ENCODE measurements around the gene PEX7.
"Not testable (repeated sequence)": the region's sequence is repeated elsewhere in the genome, so short reads cannot be mapped to it uniquely, and the experiment has no call there.

Gene PEX7, protein sequence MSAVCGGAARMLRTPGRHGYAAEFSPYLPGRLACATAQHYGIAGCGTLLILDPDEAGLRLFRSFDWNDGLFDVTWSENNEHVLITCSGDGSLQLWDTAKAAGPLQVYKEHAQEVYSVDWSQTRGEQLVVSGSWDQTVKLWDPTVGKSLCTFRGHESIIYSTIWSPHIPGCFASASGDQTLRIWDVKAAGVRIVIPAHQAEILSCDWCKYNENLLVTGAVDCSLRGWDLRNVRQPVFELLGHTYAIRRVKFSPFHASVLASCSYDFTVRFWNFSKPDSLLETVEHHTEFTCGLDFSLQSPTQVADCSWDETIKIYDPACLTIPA

DNA sequence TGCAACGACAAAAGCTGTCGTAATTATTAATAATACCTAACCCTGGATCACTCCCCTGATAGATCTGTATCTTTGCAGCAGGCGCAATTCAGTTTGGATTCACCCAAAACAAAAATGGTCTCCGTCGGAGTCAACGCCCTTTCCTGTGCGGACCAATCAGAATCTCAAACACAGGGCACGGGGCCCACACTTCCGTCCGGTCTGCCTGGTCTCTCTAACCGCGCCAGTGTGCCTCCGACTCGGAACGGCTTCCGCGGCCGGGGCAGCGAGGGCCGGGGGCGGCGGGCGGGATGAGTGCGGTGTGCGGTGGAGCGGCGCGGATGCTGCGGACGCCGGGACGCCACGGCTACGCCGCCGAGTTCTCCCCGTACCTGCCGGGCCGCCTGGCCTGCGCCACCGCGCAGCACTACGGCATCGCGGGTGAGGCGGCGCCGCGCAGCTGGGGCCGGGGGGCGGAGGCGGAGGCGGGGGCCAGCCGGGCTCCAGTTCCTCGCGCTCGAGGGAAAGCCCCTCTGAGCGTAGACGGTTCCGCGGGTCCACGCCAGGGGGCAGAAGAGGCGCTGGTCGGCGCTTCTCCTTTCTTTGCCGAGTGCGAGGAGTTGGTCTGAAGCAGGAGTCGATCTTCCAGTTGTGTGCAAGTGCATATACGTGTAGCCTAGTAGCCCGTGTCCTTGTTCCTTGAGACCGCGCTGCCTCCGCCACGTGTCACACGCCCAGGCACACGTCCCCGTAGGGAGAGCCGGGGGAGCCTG, at the start of gene PEX7:
PEX7 (plus strand) TSS at position 217 of the 752 bp plus-strand sequence; CDS start at position 291, 74 bp downstream.
- DNase-seq (ENCODE audit: low read depth): peak; percentile 73

DNA sequence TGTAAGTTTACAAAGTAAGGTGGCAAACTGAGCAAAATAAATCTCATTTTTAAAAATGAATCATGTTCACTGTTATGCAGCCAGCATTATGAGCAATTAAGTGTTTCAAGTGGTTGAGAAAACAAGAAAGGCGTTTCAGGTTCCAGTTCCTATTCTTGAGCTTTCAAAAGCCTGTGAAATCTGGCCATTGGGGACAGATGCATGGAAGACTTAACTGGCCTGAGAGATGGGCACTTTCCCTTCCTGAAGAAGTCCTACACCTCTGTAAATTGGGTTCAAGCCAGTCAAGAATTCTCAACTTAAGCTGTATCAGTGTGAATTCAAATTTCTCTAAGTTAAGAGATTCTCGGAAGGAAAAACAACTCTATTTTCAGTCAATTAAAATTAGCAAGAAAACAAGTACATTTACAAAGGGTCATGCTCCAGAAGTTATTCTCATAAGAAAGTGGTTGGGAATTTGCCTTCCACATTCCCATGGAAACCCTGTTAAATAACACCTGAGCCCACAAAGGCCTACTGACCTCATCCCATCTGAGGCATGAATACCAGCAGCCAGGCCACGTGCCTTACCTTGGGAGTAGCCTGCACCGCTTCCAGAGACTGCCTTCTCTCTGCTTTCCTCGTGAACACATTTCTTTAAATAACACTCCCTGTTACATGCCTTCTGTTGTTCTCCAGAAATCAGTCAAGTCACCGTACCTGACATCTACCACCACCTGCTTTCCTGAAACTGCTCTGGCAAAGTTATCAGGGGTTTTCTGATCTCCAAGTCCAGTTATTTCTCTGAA, 49.5 kb upstream of the PEX7 start:
- DNase-seq (ENCODE audit: low read depth): no peak

DNA sequence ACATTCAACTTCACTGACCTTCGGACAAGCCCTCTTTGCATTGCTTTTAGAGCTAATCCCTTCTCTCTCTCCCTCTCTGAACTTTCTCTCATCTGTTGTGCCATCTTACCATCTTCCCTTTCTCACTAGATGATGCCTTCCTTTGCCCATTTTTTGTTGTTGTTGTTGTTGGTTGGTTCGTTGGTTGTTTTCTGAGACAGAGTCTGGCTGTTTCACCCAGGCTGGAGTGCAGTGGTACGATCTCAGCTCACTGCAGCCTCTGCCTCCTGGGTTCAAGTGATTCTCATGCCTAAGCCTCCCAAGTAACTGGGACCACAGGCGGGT, 49.0 kb upstream of the PEX7 start:
- no peak for DNase-seq (ENCODE audit: low read depth)

DNA sequence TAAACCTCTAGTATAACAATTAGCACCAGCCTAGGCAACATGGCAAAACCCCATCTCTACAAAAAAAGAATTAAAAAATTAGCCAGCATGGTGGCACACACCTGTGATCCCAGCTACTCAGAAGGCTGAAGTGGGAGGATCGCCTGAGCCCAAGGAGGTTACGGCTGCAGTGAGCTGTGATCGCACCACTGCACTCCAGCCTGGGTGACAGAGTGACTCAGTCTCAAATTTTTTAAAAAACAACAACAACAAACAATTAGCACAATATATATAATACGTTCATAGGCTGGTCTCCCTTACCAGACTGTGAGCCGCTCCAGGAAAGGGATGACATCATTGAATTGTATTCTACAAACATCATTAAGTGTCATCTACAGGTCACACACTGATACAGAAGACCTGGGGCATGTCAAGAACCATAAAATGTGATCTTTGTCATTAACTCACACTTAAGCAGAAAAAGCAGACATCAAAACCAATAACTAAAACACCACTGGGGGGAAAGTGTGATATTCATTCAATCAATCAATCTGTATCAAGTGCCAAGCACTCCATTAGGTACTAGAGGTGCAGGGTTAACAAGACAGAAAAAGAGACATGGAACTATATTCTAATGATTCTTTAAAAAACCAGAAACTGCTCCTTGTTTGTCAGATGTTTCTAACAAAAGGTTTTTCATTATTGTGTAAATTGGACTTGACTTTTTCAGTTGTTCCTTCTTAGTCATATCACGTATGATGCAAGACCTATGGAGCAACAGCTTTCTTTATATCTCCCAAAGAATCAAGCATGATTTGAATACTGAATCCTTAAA, 48.0 kb upstream of the PEX7 start:
- no peak for DNase-seq (ENCODE audit: low read depth)

DNA sequence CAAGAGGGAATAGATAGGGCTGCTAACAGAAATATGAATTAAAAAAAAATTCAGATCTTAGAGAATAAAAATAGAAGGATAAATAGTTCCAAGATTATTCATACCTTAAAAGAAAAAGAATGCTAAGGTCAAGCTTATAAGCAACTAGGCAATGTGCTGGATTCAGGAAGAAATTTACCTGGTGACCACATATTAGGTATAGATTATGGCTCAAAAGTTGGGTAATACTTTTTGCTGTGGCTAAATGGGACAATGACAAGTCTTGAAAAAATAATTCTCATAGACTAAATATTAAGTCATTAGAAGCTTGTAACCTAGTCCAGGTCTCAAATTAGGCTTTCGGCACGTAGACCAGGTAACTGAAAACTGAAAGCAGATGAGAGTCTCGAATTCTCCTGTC, 47.3 kb upstream of the PEX7 start:
- DNase-seq (ENCODE audit: low read depth): no peak

DNA sequence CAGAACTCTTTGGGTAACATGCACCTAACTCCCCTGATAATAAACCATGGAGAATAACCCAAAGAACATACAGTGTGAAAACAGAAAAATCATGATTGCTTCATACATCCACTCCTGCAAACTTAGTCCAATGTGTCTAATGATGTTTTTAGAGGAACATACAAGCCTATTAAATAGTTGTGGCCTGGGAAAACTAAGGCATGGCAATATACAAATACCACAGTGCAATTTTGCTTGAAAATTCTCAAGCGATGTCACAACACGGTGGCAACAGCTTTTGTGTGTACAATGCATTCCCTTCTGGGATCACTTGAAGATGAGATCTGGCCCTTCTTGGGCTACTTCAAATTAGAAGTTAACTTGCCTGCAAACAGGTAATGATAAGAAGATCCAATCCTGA, 46.8 kb upstream of the PEX7 start:
- no peak for DNase-seq (ENCODE audit: low read depth)

DNA sequence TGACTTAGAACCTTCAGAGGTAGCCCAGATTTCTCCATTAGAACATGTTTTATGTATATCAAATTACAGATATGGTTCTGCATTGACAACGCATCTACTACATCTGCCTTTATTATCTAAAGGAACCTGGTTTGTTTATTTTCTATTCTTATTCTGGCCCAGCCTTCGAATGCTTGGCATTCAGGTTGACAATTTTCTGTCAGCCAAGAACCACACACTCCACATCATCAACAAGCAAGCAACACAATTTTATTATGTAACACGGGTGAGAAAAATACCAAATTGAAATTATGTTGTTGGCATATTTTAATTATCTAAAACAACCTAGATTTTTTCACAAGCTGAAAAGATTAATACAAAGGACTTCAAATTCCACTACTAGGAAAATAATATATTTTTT, 44.7 kb upstream of the PEX7 start:
- no peak for DNase-seq (ENCODE audit: low read depth)

DNA sequence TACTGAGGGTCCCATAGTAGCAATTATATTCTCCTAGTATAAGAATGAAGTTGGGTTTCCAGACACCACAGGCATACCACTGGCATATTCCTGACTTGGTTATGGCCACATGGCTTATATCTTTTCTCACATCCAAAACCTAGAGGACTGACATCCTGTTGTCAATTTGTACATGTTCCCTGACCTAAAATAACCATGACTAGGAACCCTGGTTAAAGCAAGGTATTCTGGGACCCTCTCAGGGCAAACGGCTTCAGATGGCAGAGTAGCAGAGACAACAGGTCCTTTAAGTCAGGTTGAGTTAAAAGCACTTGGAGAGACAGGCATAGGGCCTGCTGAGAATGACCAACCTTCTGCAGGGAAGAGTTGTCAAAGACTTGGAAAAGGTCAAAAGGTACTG, 42.7 kb upstream of the PEX7 start:
- DNase-seq (ENCODE audit: low read depth): no peak

DNA sequence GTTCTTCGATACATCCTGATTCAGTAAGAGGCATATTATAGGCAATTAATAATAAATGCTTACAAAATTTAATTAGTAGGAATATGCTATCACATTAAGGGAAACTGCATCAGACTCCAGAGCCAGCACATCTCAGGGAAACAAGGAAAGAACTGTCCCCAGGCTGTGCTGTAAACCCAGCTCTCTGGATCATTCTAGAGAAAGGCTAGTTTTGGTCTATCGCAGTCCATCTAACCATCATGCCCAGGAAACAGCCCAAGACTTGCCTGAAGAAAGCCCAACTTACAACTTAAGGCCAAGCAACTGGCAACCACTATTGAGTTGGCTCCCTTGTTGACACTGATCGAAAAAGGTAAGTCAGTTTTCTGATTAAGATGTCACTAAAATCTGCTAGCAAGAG, 41.4 kb upstream of the PEX7 start:
- DNase-seq (ENCODE audit: low read depth): no peak

DNA sequence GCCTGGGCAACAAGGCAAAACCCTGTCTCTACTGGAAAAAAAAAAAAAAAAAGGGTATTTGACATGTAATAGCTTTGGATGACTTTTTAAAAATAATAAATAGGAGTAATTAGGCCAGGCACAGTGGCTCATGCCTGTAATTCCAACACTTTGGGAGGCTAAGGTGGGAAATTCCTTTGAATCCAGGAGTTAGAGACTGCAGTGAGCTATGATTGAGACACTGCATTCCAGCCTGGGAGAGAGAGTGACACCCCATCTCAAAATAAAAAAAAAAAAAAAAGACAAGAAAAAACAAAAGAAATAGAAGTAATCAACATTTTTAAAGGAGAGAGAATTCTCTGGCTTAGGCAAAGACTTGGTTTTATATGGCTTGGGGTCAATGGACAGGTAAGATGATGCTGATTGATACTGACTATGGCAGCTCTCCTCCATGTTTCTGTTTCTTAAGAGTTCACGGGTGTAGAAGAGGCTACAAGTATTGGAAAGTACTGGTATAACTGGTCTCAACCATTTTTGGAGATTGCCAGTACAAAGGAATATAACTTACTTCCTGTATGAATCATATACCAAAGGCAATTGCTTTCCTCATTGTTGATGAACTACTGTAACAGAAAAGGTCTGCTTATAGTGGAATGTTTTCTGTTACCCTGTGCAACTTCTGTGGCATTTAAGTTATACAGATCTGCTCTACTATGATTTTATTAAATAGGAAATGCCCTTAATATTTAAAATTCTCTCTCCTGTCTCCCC, 40.2 kb upstream of the PEX7 start:
- DNase-seq (ENCODE audit: low read depth): no peak

DNA sequence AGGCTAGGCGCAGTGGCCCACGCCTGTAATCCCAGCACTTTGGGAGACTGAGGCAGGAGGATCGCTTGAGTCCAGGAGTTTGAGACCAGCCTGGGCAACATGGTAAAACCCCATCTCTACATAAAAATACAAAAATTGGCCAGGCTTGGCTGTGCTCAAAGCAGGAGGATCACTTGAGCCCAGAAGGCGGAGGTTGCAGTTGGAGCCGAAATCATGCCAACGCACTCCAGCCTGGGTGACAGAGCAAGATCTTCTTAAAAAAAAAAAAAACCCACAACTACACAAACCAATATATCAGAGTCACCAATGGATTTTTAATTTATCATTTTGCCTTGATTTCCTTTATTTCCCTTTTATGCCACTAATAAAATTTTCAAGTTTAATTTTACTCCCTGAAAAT, 39.4 kb upstream of the PEX7 start:
- no peak for DNase-seq (ENCODE audit: low read depth)

DNA sequence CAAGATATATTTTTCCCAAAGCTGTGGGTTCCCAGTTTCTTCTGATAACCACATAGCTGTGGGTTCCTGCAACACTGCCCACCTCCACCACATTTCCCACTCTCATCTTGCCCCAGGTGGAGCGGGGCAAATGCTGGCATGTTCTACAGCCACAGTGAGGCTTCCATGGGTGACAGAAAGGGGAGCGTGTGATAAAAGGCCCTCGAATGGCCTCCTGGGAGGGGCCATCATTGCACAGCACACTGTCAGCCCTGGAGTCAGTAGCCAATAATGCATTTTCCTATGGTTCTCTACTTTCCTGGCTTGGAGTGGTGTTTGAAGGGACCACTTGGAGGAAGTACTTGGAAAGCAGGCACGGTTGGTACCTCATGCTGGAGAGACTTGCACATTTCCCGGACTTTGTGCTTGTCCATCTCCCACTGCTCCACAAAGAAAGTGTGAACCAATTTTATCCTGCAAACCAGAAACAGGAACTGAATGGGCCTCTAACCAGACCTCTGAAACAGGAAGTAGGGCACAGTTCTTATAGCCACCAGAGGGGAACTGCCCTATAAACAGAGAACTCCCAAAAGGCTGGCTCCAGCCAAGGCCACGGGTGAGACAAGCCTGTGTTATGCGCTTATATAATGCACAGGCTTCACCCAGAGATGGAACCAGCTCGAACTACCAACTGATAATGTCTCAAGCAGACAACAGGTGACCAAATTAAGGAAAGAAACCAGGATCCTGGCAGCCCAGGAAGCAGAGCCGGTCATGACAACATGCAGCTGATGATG, 38.7 kb upstream of the PEX7 start:
- no peak for DNase-seq (ENCODE audit: low read depth)

DNA sequence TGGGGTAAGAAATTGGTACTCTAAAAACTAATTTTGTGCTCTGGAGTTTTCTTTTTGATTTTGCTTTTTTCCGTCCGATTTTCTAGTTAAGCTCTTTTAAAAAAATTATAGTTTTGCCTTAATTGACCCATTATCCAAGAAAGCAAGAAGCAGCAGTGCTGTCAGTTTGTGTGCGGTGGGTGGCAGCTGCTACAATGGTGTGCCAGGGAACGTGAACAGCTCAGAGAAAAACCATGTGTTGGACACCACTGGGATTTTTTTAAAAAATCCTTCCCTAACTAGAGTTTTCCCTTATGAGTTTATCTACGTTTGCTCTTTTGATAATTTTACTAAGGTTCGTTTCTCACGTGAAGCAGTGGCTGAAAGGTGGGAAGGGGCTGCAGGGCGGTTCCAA, 38.1 kb upstream of the PEX7 start:
- no peak for DNase-seq (ENCODE audit: low read depth)

DNA sequence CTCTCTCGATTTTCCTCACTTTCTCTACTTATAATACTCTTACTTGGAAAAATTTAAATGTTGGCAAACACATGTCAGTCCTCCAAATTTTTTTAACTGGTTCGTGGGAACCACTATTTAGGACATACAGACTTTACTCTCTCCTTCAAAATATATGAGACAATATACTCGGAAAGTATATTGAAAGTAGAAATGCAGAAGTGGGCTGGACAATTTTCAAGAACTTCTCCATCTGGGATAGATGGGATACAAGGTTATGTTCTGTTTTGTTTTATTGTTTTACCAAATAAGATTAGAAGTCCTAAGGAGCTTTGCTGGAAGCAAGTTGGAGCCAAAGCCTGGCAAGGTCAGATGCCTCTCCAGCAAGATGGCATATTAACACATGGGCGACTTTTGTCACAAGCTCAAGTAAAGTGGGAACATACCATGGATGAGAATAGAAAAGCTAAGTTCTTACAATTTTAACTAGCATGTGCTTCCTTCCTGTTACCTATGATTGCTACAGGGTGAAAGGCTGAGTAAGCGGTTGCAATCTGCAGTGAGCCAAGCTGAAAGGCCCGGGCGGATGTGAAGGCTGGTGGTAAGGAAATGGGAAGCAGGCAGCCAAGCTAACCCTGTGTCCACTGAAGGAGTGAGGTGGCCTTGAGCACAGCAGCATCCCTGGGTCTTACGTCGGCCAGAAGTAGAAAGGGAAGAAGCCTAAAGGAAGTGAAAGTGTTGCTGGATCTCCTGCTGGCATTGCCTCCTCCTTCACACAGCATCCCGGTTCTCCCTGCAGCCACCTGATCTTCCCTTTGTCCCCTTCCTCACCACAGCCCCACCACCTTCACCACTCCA, 37.3 kb upstream of the PEX7 start:
- no peak for DNase-seq (ENCODE audit: low read depth)

DNA sequence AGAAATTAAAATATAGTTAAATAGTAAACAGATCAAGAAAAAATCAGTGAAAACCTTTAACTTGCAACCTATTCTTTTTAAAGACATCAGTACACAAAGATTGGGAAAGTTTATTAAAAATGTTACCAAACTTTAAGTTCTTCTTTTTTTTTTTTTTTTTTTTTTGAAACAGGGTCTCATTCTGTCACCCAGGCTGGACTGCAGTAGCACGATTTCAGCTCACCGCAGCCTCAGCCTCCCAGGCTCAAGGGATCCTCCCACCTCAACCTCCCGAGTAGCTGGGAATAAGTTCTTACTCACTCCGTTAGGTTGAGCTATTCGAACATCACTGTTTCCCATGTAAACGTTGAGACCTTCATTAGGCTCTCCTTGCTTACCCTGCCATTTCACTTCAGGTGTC, 35.7 kb upstream of the PEX7 start:
- DNase-seq (ENCODE audit: low read depth): no peak

DNA sequence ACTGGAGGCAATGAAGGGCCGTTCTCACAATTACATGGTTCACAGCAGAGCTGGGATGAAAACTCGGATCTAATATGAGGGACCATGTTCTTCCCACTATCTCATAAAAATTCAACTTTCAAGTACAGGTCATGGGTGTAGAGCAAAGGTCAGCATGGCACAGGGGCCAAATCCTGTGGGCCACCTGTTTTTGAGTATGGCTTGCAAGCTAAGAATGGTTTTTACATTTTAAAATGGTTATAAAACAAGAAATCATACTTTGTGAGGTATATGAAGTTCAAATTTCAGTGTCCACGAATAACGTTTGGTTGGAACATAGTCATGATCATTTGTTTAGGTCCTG, 34.7 kb upstream of the PEX7 start:
- DNase-seq (ENCODE audit: low read depth): no peak

DNA sequence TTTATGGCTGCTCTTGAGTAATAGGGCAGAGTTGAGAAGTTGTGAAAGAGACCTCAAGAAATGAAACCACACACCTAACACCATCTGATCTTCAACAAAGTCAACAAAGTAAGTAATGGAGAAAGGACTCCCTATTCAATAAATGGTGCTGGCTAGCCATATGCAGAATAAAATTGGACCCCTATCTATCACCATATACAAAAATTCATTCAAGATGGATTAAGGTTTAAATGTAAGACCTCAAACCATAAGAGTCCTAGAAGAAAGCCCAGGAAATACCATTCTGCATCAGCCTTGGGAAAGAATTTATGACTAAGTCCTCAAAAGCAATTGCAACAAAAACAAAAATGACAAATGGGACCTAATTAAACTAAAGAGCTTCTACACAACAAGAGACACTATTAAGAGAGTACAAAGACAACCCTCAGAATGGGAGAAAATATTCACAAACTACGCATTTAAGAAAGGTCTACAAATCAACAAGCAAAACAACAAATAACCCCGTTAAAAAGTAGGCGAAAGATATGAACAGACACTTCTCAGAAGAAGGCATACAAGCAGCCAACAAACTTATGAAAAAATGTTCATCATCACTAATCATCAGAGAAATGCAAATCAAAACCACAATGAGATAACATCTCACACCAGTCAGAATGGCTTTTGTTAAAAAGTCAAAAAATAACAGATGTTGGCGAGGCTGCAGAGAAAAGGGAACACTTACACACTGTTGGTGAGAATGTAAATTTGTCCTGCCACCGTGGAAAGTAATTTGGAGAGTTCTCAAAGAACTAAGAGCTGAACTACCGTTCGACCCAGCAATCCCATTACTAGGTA, 34.1 kb upstream of the PEX7 start:
- no peak for DNase-seq (ENCODE audit: low read depth)

DNA sequence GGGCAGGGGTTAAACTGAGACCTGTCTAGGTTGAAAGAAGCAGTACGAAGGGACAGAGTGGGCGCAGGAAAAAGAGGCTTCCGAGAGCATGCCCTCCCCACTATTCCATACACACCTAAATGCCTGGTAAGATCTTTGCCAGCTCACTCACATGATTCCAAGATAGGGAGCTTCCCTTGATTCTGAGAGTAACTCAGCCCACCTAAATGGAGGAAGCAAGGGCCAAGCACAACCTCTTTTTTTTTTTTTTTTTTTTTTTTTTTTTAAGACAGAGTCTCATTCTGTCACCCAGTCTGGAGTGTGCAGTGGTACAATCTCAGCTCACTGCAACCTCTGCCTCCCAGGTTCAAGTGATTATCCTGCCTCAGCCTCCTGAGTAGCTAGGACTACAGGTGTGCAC, 33.0 kb upstream of the PEX7 start:
- not testable (repeated sequence) for DNase-seq (ENCODE audit: low read depth)
